Measurements from ENCODE around the gene TNC. TPM values are rescaled to one million over a fixed set of nuclear protein-coding genes. Genes with fewer than 3 reads are reported as not detected.

The TNC gene
- total RNA-seq, 1 experiment from 2014 or later, result 11.4 TPM

GRCh38 chr9:115013998-115014397, 104.0 kb downstream of the TNC start:
- POLR2A ChIA-PET, result no interaction called here
- Mint-ChIP-seq H3K27ac (ENCODE audit: unreplicated experiment) (no peak overlapping the region), H3K27me3 (ENCODE audit: insufficient read depth, unreplicated experiment) (no peaks in the 10 kb centered on the region), H3K36me3 (ENCODE audit: insufficient read depth, unreplicated experiment) (no peaks in the 10 kb centered on the region), H3K4me3 (ENCODE audit: unreplicated experiment) (no peak overlapping the region), H3K9me3 (ENCODE audit: unreplicated experiment) (no peaks in the 10 kb centered on the region), H3K4me1 (ENCODE audit: low read depth, unreplicated experiment) (peaks cover 29% of the 10 kb centered on the region)
- Histone ChIP-seq H3K4me1 (peaks cover 13% of the 10 kb centered on the region), H3K36me3 (ENCODE audit: control insufficient read depth, insufficient read depth, low read length) (no peaks in the 10 kb centered on the region), H3K9me3 (no peaks in the 10 kb centered on the region), H3K27me3 (replicated peaks; ENCODE audit: control insufficient read depth, insufficient read depth, low read length) (no peaks in the 10 kb centered on the region), H3K4me3 (ENCODE audit: low read depth, low read length) (no peak overlapping the region)
- TF ChIP-seq CTCF (IDR thresholded peaks at IDR 0.05; ENCODE audit: insufficient read depth in 1 of 2, low read depth in 1 of 2, low read length in 1 of 2, severe bottlenecking in 1 of 2, unreplicated experiment in 1 of 2), result peak; percentile 77 to 85
- BruUV-seq (replicated peaks), result no TSS peak
- peak; percentile 77 to 78 for DNase-seq
- intact Hi-C loops (cut with micrococcal nuclease; ENCODE audit: unreplicated experiment), result loop anchor here (1.0 to 2.0 kb wide), 6 partner anchors 103 to 510 kb away; no protein-coding TSS in a partner anchor
- CTCF ChIA-PET, result interaction anchor here (0.7 to 1.6 kb wide), 3 partner anchors 76 to 107 kb away, joined by 3 to 8 read pairs (median 4); no protein-coding TSS in a partner anchor

- H3K4me3 Mint-ChIP-seq (ENCODE audit: unreplicated experiment), result no peak overlapping the region
- H3K36me3 ChIP-seq (ENCODE audit: control insufficient read depth, insufficient read depth, low read length), result no peaks in the 10 kb centered on the region
- H3K27me3 ChIP-seq (replicated peaks; ENCODE audit: control insufficient read depth, insufficient read depth, low read length), result no peaks in the 10 kb centered on the region
- POLR2A ChIA-PET, result no interaction called here
- TF ChIP-seq CTCF (IDR thresholded peaks at IDR 0.05; ENCODE audit: insufficient read depth in 1 of 2, low read depth in 1 of 2, low read length in 1 of 2, severe bottlenecking in 1 of 2, unreplicated experiment in 1 of 2), result no peak
- no peak for DNase-seq
- peaks cover 4% of the 10 kb centered on the region for H3K4me1 ChIP-seq
- no TSS peak for BruUV-seq (replicated peaks)
- no peak overlapping the region for H3K4me3 ChIP-seq (ENCODE audit: low read depth, low read length)
- no peaks in the 10 kb centered on the region for H3K36me3 Mint-ChIP-seq (ENCODE audit: insufficient read depth, unreplicated experiment)
- CTCF ChIA-PET, result no interaction called here
- H3K9me3 ChIP-seq, result no peaks in the 10 kb centered on the region
- H3K4me1 Mint-ChIP-seq (ENCODE audit: low read depth, unreplicated experiment), result peaks cover 18% of the 10 kb centered on the region
- intact Hi-C loops (cut with micrococcal nuclease; ENCODE audit: unreplicated experiment), result no loop called here
- no peaks in the 10 kb centered on the region for H3K9me3 Mint-ChIP-seq (ENCODE audit: unreplicated experiment)
- H3K27me3 Mint-ChIP-seq (ENCODE audit: insufficient read depth, unreplicated experiment), result no peaks in the 10 kb centered on the region
- H3K27ac Mint-ChIP-seq (ENCODE audit: unreplicated experiment), result no peak overlapping the region
These were observed 105.5 kb downstream of the TNC start for GRCh38 chr9:115012486-115012885.

GRCh38 chr9:115010874-115011273, 107.1 kb downstream of the TNC start:
- H3K36me3 Mint-ChIP-seq (ENCODE audit: insufficient read depth, unreplicated experiment), result no peaks in the 10 kb centered on the region

More at GRCh38 chr9:115010874-115011273, 107.1 kb downstream of the TNC start:
- Mint-ChIP-seq H3K27ac (ENCODE audit: unreplicated experiment) (no peak overlapping the region), H3K27me3 (ENCODE audit: insufficient read depth, unreplicated experiment) (no peaks in the 10 kb centered on the region), H3K4me3 (ENCODE audit: unreplicated experiment) (no peak overlapping the region), H3K9me3 (ENCODE audit: unreplicated experiment) (no peaks in the 10 kb centered on the region), H3K4me1 (ENCODE audit: low read depth, unreplicated experiment) (peaks cover 13% of the 10 kb centered on the region)
- ChIA-PET CTCF (interaction anchor here (1.7 kb wide), 1 partner anchor 274 kb away, joined by 3 read pairs; no protein-coding TSS in a partner anchor), POLR2A (no interaction called here)
- no TSS peak for BruUV-seq (replicated peaks)
- H3K4me3 ChIP-seq (ENCODE audit: low read depth, low read length), result no peak overlapping the region
- no peaks in the 10 kb centered on the region for H3K27me3 ChIP-seq (replicated peaks; ENCODE audit: control insufficient read depth, insufficient read depth, low read length)
- intact Hi-C loops (cut with micrococcal nuclease; ENCODE audit: unreplicated experiment), result no loop called here
- H3K9me3 ChIP-seq, result no peaks in the 10 kb centered on the region
- no peaks in the 10 kb centered on the region for H3K36me3 ChIP-seq (ENCODE audit: control insufficient read depth, insufficient read depth, low read length)
- TF ChIP-seq CTCF (IDR thresholded peaks at IDR 0.05; ENCODE audit: insufficient read depth in 1 of 2, low read depth in 1 of 2, low read length in 1 of 2, severe bottlenecking in 1 of 2, unreplicated experiment in 1 of 2), result no peak
- DNase-seq, result no peak
- H3K4me1 ChIP-seq, result no peaks in the 10 kb centered on the region; the same call in 1 of the 2 replicates
